ENCODE results near the gene RHO.
"Not testable (repeated sequence)": the region's sequence is repeated elsewhere in the genome, so short reads cannot be mapped to it uniquely, and the experiment has no call there.

Gene RHO

DNA sequence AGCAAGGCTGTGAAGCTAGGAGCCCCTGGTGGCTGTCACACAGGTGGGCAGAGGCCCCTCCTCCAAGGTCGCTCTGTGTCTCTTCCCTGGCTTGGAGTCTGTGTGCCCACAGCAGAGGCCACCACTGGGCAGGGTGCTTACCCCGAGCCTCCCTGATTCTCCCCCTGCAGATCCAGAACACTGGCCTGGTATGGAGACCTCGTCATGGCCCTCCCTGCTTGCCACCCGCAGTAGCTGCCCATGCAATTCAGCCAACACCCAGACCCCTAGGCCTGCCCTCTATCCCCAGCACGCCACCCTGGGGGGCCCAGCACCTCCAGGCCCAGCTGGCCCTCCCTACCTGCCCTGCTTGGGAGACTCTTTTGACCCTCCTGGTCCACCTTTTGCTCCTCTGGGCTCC, 5.5 kb upstream of the RHO start:
- DNase-seq: no peak

DNA sequence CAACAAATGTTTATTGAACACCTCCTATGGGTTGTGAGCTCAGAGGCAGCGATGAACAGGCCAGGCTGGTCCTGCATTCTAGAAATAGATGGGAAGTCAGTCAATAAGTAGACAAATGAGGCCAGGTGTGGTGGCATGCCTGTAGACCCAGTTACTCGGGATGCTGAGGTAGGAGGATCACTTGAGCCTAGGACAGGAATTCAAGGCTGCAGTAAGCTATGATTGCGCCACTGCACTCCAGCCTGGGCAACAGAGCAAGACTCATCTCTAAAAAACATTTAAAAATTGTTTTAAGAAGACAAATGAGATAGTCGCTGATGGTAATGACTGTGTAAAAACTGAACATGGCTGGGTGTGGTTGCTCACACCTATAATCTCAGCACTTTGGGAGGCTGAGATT, 4.4 kb upstream of the RHO start:
- DNase-seq: no peak

DNA sequence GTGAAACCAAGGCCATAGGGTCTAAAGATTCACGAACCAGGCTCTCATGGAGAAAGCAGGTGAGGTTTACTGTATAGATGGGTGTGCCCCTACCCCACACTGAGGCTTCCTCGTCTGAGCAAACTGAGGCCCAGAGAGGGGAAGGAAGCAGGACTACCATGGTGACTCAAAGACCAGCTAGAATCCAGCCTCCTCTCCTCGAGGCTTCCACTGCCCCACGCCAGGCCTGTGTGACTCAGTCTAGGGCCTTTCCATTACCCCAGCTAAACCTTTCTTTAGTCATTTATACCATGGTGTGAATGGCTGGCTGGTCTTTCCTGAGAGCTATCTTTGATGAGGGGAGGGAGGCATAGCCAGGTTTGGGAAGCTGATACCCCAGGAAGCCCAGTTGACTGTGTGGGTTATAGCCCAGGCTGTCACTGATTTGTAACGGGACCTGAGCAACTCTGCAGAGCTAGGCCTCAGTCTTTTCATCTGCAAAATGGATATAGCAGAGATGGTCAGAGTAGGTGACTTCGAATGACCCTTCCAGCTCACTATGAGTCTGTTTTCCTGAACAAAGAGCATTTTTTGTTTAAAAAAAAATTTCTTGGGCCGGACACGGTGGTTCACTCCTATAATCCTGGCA, 3.0 kb upstream of the RHO start:
- peak; percentile 37 to 38 for DNase-seq

DNA sequence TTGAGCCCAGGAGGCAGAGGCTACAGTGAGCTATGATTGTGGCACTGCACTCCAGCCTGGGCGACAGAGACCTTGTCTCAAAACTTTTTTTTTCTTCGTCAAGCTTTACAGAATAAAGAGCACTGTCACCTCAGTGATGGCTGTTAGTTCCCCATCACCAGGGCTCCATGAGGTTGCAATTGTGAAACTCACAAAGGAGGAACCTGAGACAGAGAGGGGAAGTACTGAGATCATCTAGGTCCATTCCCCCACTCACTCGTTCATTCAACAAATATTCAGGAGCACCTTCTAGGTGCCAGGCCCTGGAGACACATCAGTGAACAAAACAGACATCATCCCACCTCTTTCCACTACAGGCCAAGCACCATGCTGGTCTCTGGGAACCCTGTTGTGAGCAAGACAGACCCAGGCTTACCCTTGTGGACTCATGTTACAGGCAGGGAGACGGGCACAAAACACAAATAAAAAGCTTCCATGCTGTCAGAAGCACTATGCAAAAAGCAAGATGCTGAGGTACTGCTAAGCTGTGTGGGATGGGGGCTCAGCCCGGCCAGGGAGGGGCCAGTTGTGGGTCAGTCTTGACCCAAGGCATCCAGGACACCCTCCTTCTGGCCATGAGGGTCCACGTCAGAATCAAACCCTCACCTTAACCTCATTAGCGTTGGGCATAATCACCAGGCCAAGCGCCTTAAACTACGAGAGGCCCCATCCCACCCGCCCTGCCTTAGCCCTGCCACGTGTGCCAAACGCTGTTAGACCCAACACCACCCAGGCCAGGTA, 2.1 kb upstream of the RHO start:
- peak; percentile 34 to 81 for DNase-seq

DNA sequence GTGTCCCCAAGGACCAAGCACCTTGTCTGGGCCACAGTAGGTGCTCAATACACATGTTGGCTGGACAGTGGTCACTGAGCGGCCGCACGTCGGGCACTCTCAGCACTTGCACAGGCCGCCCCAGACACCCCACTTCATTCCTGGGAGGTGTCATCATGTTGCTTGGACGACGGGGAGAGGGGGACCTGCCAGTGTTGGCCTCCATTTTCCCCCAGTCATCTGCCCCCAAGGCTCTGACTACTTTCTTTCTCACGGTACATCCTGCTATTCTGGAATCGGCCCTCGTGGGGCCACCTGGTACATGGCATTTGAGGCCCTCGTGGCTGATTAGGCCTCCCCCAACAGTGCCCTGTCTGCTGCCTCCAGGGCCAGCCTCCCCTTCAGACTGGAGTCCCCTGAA, 1.2 kb upstream of the RHO start:
- no peak for DNase-seq

DNA sequence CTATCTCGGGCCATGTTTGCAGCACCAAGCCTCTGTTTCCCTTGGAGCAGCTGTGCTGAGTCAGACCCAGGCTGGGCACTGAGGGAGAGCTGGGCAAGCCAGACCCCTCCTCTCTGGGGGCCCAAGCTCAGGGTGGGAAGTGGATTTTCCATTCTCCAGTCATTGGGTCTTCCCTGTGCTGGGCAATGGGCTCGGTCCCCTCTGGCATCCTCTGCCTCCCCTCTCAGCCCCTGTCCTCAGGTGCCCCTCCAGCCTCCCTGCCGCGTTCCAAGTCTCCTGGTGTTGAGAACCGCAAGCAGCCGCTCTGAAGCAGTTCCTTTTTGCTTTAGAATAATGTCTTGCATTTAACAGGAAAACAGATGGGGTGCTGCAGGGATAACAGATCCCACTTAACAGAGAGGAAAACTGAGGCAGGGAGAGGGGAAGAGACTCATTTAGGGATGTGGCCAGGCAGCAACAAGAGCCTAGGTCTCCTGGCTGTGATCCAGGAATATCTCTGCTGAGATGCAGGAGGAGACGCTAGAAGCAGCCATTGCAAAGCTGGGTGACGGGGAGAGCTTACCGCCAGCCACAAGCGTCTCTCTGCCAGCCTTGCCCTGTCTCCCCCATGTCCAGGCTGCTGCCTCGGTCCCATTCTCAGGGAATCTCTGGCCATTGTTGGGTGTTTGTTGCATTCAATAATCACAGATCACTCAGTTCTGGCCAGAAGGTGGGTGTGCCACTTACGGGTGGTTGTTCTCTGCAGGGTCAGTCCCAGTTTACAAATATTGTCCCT, 1.2 kb downstream of the RHO start:
- no peak for DNase-seq

DNA sequence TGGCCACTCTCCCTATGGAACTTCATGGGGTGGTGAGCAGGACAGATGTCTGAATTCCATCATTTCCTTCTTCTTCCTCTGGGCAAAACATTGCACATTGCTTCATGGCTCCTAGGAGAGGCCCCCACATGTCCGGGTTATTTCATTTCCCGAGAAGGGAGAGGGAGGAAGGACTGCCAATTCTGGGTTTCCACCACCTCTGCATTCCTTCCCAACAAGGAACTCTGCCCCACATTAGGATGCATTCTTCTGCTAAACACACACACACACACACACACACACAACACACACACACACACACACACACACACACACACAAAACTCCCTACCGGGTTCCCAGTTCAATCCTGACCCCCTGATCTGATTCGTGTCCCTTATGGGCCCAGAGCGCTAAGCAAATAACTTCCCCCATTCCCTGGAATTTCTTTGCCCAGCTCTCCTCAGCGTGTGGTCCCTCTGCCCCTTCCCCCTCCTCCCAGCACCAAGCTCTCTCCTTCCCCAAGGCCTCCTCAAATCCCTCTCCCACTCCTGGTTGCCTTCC, 1.9 kb downstream of the RHO start:
- DNase-seq: no peak

DNA sequence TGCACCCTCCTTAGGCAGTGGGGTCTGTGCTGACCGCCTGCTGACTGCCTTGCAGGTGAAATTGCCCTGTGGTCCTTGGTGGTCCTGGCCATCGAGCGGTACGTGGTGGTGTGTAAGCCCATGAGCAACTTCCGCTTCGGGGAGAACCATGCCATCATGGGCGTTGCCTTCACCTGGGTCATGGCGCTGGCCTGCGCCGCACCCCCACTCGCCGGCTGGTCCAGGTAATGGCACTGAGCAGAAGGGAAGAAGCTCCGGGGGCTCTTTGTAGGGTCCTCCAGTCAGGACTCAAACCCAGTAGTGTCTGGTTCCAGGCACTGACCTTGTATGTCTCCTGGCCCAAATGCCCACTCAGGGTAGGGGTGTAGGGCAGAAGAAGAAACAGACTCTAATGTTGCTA, 2.4 kb downstream of the RHO start:
- no peak for DNase-seq

DNA sequence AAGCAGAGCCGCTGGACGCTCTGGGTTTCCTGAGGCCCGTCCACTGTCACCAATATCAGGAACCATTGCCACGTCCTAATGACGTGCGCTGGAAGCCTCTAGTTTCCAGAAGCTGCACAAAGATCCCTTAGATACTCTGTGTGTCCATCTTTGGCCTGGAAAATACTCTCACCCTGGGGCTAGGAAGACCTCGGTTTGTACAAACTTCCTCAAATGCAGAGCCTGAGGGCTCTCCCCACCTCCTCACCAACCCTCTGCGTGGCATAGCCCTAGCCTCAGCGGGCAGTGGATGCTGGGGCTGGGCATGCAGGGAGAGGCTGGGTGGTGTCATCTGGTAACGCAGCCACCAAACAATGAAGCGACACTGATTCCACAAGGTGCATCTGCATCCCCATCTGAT, 3.3 kb downstream of the RHO start:
- DNase-seq: no peak

DNA sequence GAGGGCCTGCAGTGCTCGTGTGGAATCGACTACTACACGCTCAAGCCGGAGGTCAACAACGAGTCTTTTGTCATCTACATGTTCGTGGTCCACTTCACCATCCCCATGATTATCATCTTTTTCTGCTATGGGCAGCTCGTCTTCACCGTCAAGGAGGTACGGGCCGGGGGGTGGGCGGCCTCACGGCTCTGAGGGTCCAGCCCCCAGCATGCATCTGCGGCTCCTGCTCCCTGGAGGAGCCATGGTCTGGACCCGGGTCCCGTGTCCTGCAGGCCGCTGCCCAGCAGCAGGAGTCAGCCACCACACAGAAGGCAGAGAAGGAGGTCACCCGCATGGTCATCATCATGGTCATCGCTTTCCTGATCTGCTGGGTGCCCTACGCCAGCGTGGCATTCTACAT, 3.8 kb downstream of the RHO start:
- DNase-seq: no peak

DNA sequence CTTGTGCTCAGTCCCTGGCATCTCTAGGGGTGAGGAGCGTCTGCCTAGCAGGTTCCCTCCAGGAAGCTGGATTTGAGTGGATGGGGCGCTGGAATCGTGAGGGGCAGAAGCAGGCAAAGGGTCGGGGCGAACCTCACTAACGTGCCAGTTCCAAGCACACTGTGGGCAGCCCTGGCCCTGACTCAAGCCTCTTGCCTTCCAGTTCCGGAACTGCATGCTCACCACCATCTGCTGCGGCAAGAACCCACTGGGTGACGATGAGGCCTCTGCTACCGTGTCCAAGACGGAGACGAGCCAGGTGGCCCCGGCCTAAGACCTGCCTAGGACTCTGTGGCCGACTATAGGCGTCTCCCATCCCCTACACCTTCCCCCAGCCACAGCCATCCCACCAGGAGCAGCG, 5.0 kb downstream of the RHO start:
- no peak for DNase-seq

DNA sequence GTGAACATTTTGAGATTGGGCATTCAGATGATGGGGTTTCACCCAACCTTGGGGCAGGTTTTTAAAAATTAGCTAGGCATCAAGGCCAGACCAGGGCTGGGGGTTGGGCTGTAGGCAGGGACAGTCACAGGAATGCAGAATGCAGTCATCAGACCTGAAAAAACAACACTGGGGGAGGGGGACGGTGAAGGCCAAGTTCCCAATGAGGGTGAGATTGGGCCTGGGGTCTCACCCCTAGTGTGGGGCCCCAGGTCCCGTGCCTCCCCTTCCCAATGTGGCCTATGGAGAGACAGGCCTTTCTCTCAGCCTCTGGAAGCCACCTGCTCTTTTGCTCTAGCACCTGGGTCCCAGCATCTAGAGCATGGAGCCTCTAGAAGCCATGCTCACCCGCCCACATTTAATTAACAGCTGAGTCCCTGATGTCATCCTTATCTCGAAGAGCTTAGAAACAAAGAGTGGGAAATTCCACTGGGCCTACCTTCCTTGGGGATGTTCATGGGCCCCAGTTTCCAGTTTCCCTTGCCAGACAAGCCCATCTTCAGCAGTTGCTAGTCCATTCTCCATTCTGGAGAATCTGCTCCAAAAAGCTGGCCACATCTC, 6.1 kb downstream of the RHO start:
- DNase-seq: no peak

DNA sequence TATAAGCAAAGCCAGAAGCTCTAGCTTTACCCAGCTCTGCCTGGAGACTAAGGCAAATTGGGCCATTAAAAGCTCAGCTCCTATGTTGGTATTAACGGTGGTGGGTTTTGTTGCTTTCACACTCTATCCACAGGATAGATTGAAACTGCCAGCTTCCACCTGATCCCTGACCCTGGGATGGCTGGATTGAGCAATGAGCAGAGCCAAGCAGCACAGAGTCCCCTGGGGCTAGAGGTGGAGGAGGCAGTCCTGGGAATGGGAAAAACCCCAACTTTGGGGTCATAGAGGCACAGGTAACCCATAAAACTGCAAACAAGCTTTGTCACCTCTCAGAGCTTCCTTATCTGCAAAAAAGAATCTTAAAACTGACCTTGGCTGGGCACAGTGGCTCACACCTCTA, 6.6 kb downstream of the RHO start:
- no peak for DNase-seq

DNA sequence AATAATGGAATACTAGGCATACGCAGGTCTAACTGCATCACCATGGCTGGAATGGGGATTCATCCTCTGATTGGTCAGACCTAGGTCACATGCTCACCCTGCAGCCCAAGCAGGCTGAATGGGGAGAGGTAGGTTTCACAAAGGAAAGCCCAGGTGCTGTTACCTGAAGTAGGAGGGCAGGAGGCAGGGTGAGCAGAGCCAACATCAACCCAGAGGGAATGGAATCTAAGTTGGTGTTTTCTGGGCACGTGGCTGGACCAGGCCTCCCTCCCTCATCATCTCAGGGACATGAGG, 7.9 kb downstream of the RHO start:
- DNase-seq: no peak

DNA sequence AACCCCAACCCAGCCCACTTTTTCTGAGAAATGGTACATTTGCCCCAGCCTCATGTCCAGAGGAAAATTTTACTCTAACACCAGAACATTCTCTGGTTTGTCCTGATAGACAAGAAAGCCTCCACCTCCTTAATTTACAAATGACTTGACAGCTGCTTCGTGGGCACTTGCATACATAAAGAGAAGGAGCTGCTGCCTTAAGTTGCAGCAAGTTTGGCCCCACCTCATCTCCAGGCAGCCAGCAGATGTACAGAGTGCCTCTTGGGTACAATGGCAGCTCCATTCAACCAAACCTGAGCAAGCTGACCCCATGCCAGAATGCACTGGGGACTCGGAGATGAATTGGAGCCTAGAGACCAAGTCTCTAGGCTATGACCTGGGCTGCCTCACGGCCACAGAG, 8.4 kb downstream of the RHO start:
- no peak for DNase-seq

DNA sequence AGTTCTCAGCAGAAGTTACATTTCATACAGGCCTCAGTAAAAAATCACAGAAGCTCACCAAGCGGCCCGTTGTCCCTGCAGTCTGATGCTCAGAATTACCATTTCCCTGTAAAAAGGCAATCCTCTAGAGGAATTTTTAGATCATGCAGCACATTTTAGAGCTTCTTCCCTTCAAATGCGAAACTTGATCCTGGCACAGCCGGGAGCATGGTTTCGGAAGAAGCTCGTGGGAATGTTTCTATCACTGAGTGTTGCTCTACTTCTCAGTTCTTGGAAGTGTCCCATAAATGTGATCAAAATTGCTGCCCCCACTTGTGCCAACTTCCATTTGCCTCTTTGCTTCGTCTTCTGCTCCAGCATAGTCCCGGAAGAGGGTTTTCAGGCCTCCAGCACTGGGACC, 10.8 kb downstream of the RHO start:
- DNase-seq: no peak

DNA sequence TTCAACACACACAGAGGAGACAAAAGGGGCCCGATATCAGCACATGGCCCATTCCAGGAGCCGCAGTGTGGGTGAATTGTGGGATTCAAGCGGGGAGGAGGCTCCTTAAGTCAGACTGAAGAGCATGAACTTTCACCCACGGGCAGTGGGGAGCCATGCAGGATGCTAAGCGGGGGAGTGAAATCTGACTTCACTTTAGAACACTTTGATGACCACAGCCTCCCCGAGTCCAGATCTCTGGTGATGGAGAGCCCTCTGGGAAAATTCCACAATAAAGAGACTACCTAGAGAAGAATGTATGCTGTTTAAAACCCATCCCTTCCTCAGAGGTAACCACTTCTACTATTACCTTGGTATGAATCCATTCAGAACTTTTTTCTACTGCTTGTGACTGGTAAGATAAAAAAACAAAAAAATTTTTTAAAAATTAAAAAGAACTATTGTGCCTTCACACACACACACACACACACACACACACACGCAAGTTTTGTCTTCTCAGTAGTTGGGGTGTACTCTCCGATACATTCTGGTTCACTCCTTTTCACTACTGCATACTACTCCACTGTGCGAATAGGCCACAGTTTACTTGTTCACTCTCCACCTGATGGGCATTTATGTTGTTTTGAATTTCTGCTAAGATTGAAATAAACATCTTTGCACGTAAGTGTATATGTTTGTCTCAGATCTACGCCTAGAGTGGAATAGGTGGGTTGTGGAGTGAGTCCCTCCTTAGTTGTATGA, 12.5 kb downstream of the RHO start:
- DNase-seq: no peak

DNA sequence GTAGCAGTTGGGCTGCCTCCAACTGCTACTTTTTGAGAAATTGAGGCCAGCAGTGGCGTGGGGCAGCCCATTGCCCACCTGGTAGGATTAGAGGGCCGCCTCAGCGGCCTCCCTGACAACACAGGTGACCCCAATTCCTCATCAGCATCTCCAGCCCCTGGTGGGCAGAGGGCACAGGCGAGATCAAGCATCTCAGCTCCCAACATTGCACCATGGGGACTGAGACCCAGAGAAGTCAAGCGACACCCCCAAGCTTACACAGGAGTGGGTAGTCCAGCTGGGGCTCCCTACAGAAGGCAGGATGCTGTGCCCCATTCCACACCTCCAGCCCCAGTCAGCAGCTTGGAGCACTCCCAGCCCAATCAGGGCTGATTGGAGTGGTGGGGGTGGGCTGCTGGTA, 14.3 kb downstream of the RHO start:
- no peak for DNase-seq

DNA sequence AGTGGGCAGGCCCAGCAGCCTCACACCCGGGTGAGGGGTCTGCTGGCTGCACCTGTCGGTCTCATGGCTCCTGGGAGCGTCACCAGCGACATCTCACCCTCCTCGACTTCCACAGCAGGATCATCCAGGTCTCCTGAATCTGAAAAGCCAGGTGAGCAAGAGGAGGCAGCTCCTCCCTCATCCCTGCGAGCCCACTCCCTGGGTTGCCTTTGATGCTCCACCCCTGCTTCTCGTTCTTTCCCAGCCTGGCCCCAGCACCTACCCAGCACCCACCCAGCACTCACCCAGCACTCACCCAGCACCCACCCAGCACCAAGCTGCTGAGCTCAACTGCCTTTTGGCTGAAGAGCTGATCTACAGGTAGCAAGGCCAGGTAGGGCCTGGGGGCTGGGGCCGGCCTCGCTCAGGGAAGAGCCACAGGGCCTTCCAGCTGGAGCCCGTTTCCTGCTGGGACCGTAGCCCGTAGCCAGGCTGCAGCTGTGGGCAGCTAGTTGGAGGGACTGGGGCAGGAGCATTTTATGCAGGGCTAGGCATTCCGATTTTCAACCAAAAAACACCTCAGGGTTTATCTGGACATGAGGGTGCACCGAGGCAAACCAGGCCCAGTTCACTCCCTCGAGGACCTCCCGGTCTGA, 14.8 kb downstream of the RHO start, which contains the start of gene H1-8:
H1-8 (plus strand) TSS at position 20 of the 635 bp plus-strand sequence; CDS start at position 64, 44 bp downstream.
- no peak for DNase-seq

DNA sequence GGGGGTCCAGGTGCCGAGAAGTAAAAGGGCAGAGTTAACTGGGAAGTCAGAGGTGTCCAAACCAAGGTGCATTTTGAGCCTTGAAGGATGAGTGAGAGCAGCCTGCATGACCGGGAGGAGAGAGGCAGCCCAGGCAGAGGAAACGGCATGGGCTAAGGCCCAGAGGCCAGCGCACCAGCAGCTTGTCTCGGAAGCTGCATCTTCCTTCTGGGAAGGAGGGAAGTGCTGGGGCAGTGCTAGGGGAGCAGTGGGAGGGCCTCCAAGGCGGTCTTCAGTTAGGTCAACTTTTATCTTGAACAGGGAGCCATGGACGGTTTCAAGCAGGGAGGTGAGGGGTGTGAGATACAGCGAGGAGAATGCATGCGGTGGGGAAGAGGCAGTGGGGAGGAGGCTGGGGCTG, 15.6 kb downstream of the RHO start:
- DNase-seq: no peak

DNA sequence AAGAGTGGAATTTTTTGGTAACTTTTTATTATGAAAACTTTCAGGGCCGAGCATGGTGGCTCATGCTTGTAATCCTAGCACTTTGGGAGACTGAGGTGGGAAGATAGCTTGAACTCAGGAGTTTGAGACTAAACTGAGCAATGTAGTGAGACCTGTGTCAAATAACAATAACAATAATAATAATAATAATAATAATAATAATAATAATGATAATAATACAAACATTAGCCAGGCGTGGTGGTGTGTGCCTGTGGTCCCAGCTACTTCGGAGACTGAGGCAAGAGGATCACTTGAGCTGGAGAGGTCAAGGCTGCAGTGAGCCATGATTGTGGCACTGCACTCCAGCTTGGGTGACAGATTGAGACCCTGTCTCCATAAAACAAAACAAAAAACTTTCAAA, 17.5 kb downstream of the RHO start:
- DNase-seq: not testable (repeated sequence)

DNA sequence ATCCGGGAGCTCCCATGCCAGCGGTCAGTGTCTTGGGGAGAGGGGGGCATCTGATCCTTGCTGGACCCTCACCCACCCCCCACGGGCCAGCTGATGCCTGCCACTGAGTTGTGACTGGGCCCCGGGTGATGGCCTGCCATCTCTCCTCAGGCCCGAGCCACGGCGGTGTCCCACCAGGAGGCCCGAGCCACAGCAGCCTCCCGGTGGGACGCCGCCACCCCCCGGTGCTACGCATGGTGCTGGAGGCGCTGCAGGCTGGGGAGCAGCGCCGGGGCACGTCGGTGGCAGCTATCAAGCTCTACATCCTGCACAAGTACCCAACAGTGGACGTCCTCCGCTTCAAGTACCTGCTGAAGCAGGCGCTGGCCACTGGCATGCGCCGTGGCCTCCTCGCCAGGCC, 18.8 kb downstream of the RHO start:
- no peak for DNase-seq

Data from bone marrow (tissue), 2 donors.